Gastrocnemius medialis (tissue), 4 donors: Measurements from ENCODE around the gene ERC2. TPM values are rescaled to one million over a fixed set of nuclear protein-coding genes. Genes with fewer than 3 reads are reported as not detected.

Experiments used
- ATAC-seq, 2 donors: fragments of 150-250 bp; one replicate each; pipeline ENCODE4 v1.9.1; 2016
- DNase-seq, 2 donors: peaks; one replicate each; pipeline ENCODE4 v3.0.0-alpha.2; 2019
- H3K27ac ChIP-seq, 4 donors: fragments of 200-600 bp; sonication (generic); 1 replicate in 1 of 4; 2 replicates in 3 of 4; pipeline ENCODE4 v1.5.1; 2016 to 2018; ENCODE audit warnings: mild to moderate bottlenecking in 2 of 4, moderate library complexity in 1 of 4
- H3K27me3 ChIP-seq, 3 donors: fragments of 200-600 bp; sonication (generic) in 2 of 3; 1 replicate in 1 of 3; 2 replicates in 2 of 3; pipeline versions ENCODE4 v1.5.1 to v1.6.0; 2016 to 2019; ENCODE audit warnings: mild to moderate bottlenecking in 1 of 3, moderate library complexity in 1 of 3
- H3K36me3 ChIP-seq, 2 donors: fragments of 200-600 bp; sonication (generic) in 1 of 2; one replicate each; pipeline ENCODE4 v1.5.1; 2017 to 2018
- H3K4me1 ChIP-seq, 2 donors: fragments of 200-600 bp; sonication (generic) in 1 of 2; one replicate each; pipeline ENCODE4 v1.5.1; 2016 to 2017; ENCODE audit warnings: mild to moderate bottlenecking in 2 of 2
- H3K4me3 ChIP-seq, 4 donors: fragments of 200-600 bp; sonication (generic) in 3 of 4; 1 replicate in 1 of 4; 2 replicates in 3 of 4; pipeline ENCODE4 v1.5.1; 2016 to 2019; ENCODE audit warnings: mild to moderate bottlenecking in 2 of 4
- H3K9me3 ChIP-seq, 3 donors: fragments of 200-600 bp; sonication (generic) in 2 of 3; 1 replicate in 1 of 3; 2 replicates in 2 of 3; pipeline ENCODE4 v1.5.1; 2016 to 2019
- CTCF ChIP-seq, 5 experiments: fragments of 450-650 bp in 3 of 5; fragments of 200-600 bp in 2 of 5; sonication (generic) in 2 of 5; IDR thresholded peaks in 4 of 5; conservative IDR thresholded peaks in 1 of 5; 1 replicate in 4 of 5; 2 replicates in 1 of 5; pipeline ENCODE4 v1.5.1; 2016 to 2019; ENCODE audit warnings: antibody characterized with exemption in 5 of 5, mild to moderate bottlenecking in 3 of 5, moderate library complexity in 3 of 5
- POLR2A ChIP-seq, 2 donors: fragments of 450-650 bp; IDR thresholded peaks; one replicate each; pipeline ENCODE4 v1.6.1; 2017; ENCODE audit warnings: antibody characterized with exemption in 2 of 2, mild to moderate bottlenecking in 2 of 2, moderate library complexity in 2 of 2
- in situ Hi-C, 4 donors: fragments of 200-750 bp; cut with MboI; loops; one replicate each; pipeline versions ENCODE4 v1.15.0 to v1.8.0; 2017; ENCODE audit warnings: low sequenced_read_pairs in 4 of 4
- intact Hi-C: fragments of 100-400 bp; cut with DNase I; formaldehyde crosslinking; loops from one replicate; pipeline ENCODE4 v1.15.1; 2023; ENCODE audit warnings: low total_unique reads
- total RNA-seq, 4 donors: library from RNA; depleted of rRNA; stranded (reverse); fragments of >200 nt; gene quantifications; one replicate each; pipeline versions ENCODE4 v1.1.0 to v1.2.3, GENCODE V29; 2016

The ERC2 gene
- total RNA-seq, 4 donors from 2014 or later = not detected

- in situ Hi-C loops = no loop called here
- Histone ChIP-seq H3K36me3 (no peaks in the 10 kb centered on the region), H3K27ac (no peak overlapping the region), H3K4me1 (no peaks in the 10 kb centered on the region), H3K4me3 (no peak overlapping the region), H3K27me3 (no peaks in the 10 kb centered on the region), H3K9me3 (no peaks in the 10 kb centered on the region)
- intact Hi-C loops = no loop called here
- ATAC-seq (no peak), DNase-seq (no peak)
- no peak for TF ChIP-seq POLR2A (IDR thresholded peaks at IDR 0.05)
- no peak for TF ChIP-seq CTCF (IDR thresholded peaks at IDR 0.05 in 4 of 5, conservative IDR thresholded peaks at IDR 0.05 in 1 of 5)
Observed at GRCh38 chr3:55501905-55502304, 966.4 kb downstream of the ERC2 start.

- TF ChIP-seq POLR2A (IDR thresholded peaks at IDR 0.05) (no peak), CTCF (IDR thresholded peaks at IDR 0.05 in 4 of 5, conservative IDR thresholded peaks at IDR 0.05 in 1 of 5) (no peak)
- no peak overlapping the region for H3K27ac ChIP-seq
- intact Hi-C loops = no loop called here
- H3K9me3 ChIP-seq = no peaks in the 10 kb centered on the region
- no peaks in the 10 kb centered on the region for H3K4me1 ChIP-seq
- in situ Hi-C loops = no loop called here
- no peaks in the 10 kb centered on the region for H3K27me3 ChIP-seq
- H3K36me3 ChIP-seq = no peaks in the 10 kb centered on the region
- ATAC-seq (no peak), DNase-seq (no peak)
- H3K4me3 ChIP-seq = no peak overlapping the region
Observed at GRCh38 chr3:55500555-55501330, 967.5 kb downstream of the ERC2 start.

- ATAC-seq = no peak
- in situ Hi-C loops (loop anchor here (25.0 kb wide), 4 partner anchors 239 to 989 kb away; no protein-coding TSS in a partner anchor), intact Hi-C loops (no loop called here)
Observed at GRCh38 chr3:55498520-55498919, 969.7 kb downstream of the ERC2 start.

GRCh38 chr3:55497250-55497649 is 971.0 kb downstream of the ERC2 start:
- no peak overlapping the region for H3K27ac ChIP-seq
- H3K4me1 ChIP-seq = no peaks in the 10 kb centered on the region
- ATAC-seq (no peak), DNase-seq (no peak)
- in situ Hi-C loops (loop anchor here (25.0 kb wide), 4 partner anchors 240 to 990 kb away; no protein-coding TSS in a partner anchor), intact Hi-C loops (no loop called here)
- no peaks in the 10 kb centered on the region for H3K9me3 ChIP-seq
- no peaks in the 10 kb centered on the region for H3K27me3 ChIP-seq
- H3K36me3 ChIP-seq = no peaks in the 10 kb centered on the region
- H3K4me3 ChIP-seq = no peak overlapping the region
- TF ChIP-seq POLR2A (IDR thresholded peaks at IDR 0.05) (no peak), CTCF (IDR thresholded peaks at IDR 0.05 in 4 of 5, conservative IDR thresholded peaks at IDR 0.05 in 1 of 5) (no peak)

More at GRCh38 chr3:55498520-55498919, 969.7 kb downstream of the ERC2 start:
- no peak overlapping the region for H3K27ac ChIP-seq
- no peak overlapping the region for H3K4me3 ChIP-seq
- no peaks in the 10 kb centered on the region for H3K36me3 ChIP-seq
- H3K27me3 ChIP-seq = no peaks in the 10 kb centered on the region
- H3K4me1 ChIP-seq = no peaks in the 10 kb centered on the region
- no peaks in the 10 kb centered on the region for H3K9me3 ChIP-seq
- no peak for TF ChIP-seq POLR2A (IDR thresholded peaks at IDR 0.05)
- TF ChIP-seq CTCF (IDR thresholded peaks at IDR 0.05 in 4 of 5, conservative IDR thresholded peaks at IDR 0.05 in 1 of 5) = no peak
- DNase-seq = no peak
